Astrocyte (in vitro differentiated cells and primary cell): Measurements from ENCODE around the gene ATOSB. TPM values are rescaled to one million over a fixed set of nuclear protein-coding genes. Genes with fewer than 3 reads are reported as not detected.

Source experiments
- DNase-seq: peaks from one replicate; pipeline ENCODE4 v3.0.0-alpha.2; 2010; ENCODE audit warnings: low read depth
- FAIRE-seq: peaks from 2 replicates; lab custom pipeline; 2011; peaks lifted over from hg19 to GRCh38; lab: Jason Lieb, UNC
- H2AFZ ChIP-seq: 2 replicates; pipeline ENCODE4 v1.6.0; 2012; ENCODE audit warnings: low read depth, low read length, inconsistent platforms
- H3K27ac ChIP-seq: 2 replicates; pipeline ENCODE4 v1.5.1; 2011; ENCODE audit warnings: low read depth, low read length, inconsistent platforms
- H3K27me3 ChIP-seq: 2 replicates; pipeline ENCODE4 v1.6.0; 2011; ENCODE audit warnings: low read length, inconsistent platforms; ENCODE audit not compliant: insufficient read depth
- H3K36me3 ChIP-seq: 2 replicates; pipeline ENCODE4 v1.5.1; 2011; ENCODE audit warnings: low read length, inconsistent platforms; ENCODE audit not compliant: insufficient read depth
- H3K4me1 ChIP-seq: 2 replicates; pipeline ENCODE4 v1.5.1; 2011; ENCODE audit warnings: low read length, inconsistent platforms; ENCODE audit not compliant: insufficient read depth
- H3K4me2 ChIP-seq: 2 replicates; pipeline ENCODE4 v1.6.0; 2012; ENCODE audit warnings: low read length, inconsistent platforms
- H3K4me3 ChIP-seq: 2 replicates; pipeline ENCODE4 v1.5.1; 2011; ENCODE audit warnings: low read depth, mild to moderate bottlenecking, low read length, inconsistent platforms; ENCODE audit not compliant: insufficient read depth
- H3K79me2 ChIP-seq: 2 replicates; pipeline ENCODE4 v1.6.0; 2012; ENCODE audit warnings: mild to moderate bottlenecking, low read length, inconsistent platforms; ENCODE audit not compliant: insufficient read depth
- H3K9ac ChIP-seq: 2 replicates; pipeline ENCODE4 v1.6.0; 2012; ENCODE audit warnings: mild to moderate bottlenecking, low read length, inconsistent platforms
- H3K9me3 ChIP-seq: 2 replicates; pipeline ENCODE4 v1.5.1; 2012; ENCODE audit warnings: low read depth, mild to moderate bottlenecking, low read length, inconsistent platforms; ENCODE audit not compliant: insufficient read depth
- H4K20me1 ChIP-seq: 2 replicates; pipeline ENCODE4 v1.6.0; 2012; ENCODE audit warnings: low read length, inconsistent platforms; ENCODE audit not compliant: insufficient read depth
- H3K27ac Mint-ChIP-seq: one replicate; pipeline ENCODE4 v1.8.0; 2021; ENCODE audit warnings: mild to moderate bottlenecking, mixed read lengths; ENCODE audit not compliant: unreplicated experiment
- H3K27me3 Mint-ChIP-seq: one replicate; pipeline ENCODE4 v1.8.0; 2021; ENCODE audit warnings: low read depth, mixed read lengths; ENCODE audit not compliant: unreplicated experiment
- H3K36me3 Mint-ChIP-seq: one replicate; pipeline ENCODE4 v1.8.0; 2021; ENCODE audit warnings: low read depth, mixed read lengths; ENCODE audit not compliant: unreplicated experiment
- H3K4me1 Mint-ChIP-seq: one replicate; pipeline ENCODE4 v1.8.0; 2021; ENCODE audit warnings: low read depth, mixed read lengths; ENCODE audit not compliant: unreplicated experiment
- H3K4me3 Mint-ChIP-seq: one replicate; pipeline ENCODE4 v1.8.0; 2021; ENCODE audit warnings: mild to moderate bottlenecking, moderate library complexity, mixed read lengths; ENCODE audit not compliant: unreplicated experiment
- H3K9me3 Mint-ChIP-seq: one replicate; pipeline ENCODE4 v1.8.0; 2021; ENCODE audit warnings: mild to moderate bottlenecking, mixed read lengths; ENCODE audit not compliant: unreplicated experiment
- CTCF ChIP-seq: IDR thresholded peaks from 2 replicates; pipeline ENCODE4 v1.5.1; 2011; ENCODE audit warnings: low read depth, mild to moderate bottlenecking, inconsistent platforms, low read length, moderate library complexity; ENCODE audit not compliant: insufficient read depth
- EZH2 ChIP-seq: IDR thresholded peaks from 2 replicates; pipeline ENCODE4 v1.6.1; 2012; ENCODE audit warnings: mild to moderate bottlenecking, low read length, inconsistent platforms; ENCODE audit not compliant: insufficient read depth
- total RNA-seq: library from RNA; stranded (reverse); gene quantifications from 2 replicates; pipeline ENCODE4 v1.2.1, GENCODE V29; 2021

Gene ATOSB
- total RNA-seq, 1 donor from 2014 or later, result 68.9 TPM

GRCh38 chr9:35056571-35057270 lies 58.9 kb downstream of the ATOSB start:
- H3K4me1 ChIP-seq, result no peaks in the 10 kb centered on the region
- H3K9me3 Mint-ChIP-seq, result no peaks in the 10 kb centered on the region
- H3K36me3 Mint-ChIP-seq, result peaks cover 47% of the 10 kb centered on the region
- H3K4me2 ChIP-seq, result no peak overlapping the region
- H3K4me3 ChIP-seq, result no peak overlapping the region
- DNase-seq (no peak), FAIRE-seq (no peak)
- peak overlapping the region; percentile 81 for H3K27ac Mint-ChIP-seq
- no peaks in the 10 kb centered on the region for H3K9me3 ChIP-seq
- H3K27ac ChIP-seq, result no peak overlapping the region
- peaks cover 43% of the 10 kb centered on the region for H3K79me2 ChIP-seq
- no peak overlapping the region for H3K4me3 Mint-ChIP-seq
- H3K4me1 Mint-ChIP-seq, result no peaks in the 10 kb centered on the region
- H2AFZ ChIP-seq, result no peak overlapping the region
- TF ChIP-seq EZH2 (no peak), CTCF (no peak)
- H3K27me3 ChIP-seq, result no peaks in the 10 kb centered on the region
- H3K27me3 Mint-ChIP-seq, result no peaks in the 10 kb centered on the region
- no peak overlapping the region for H3K9ac ChIP-seq
- peaks cover 79% of the 10 kb centered on the region for H3K36me3 ChIP-seq
- H4K20me1 ChIP-seq, result peaks cover 90% of the 10 kb centered on the region

GRCh38 chr9:35054871-35055644 lies 60.6 kb downstream of the ATOSB start:
- no peaks in the 10 kb centered on the region for H3K27me3 ChIP-seq
- H3K4me3 Mint-ChIP-seq, result no peak overlapping the region
- peaks cover 27% of the 10 kb centered on the region for H3K79me2 ChIP-seq
- no peaks in the 10 kb centered on the region for H3K9me3 Mint-ChIP-seq
- H3K9ac ChIP-seq, result no peak overlapping the region
- peaks cover 49% of the 10 kb centered on the region for H3K36me3 Mint-ChIP-seq
- H3K4me1 Mint-ChIP-seq, result no peaks in the 10 kb centered on the region
- TF ChIP-seq EZH2 (no peak), CTCF (no peak)
- peaks cover 86% of the 10 kb centered on the region for H4K20me1 ChIP-seq
- no peak overlapping the region for H2AFZ ChIP-seq
- no peak overlapping the region for H3K27ac ChIP-seq
- no peak overlapping the region for H3K4me3 ChIP-seq
- H3K27ac Mint-ChIP-seq, result no peak overlapping the region
- no peaks in the 10 kb centered on the region for H3K4me1 ChIP-seq
- H3K27me3 Mint-ChIP-seq, result no peaks in the 10 kb centered on the region
- H3K36me3 ChIP-seq, result peaks cover 71% of the 10 kb centered on the region
- H3K4me2 ChIP-seq, result no peak overlapping the region
- no peaks in the 10 kb centered on the region for H3K9me3 ChIP-seq
- FAIRE-seq (no peak), DNase-seq (no peak)
